Hematopoietic multipotent progenitor cell treated with erythropoietin and hydrocortisone succinate and interleukin-3 and kit ligand, for 17 days (in vitro differentiated cells): ENCODE measurements around the gene TTLL11.

Experiments
- DNase-seq: peaks from one replicate; pipeline ENCODE4 v3.0.0-alpha.2; 2015; ENCODE audit warnings: low spot score

The TTLL11 gene

DNA sequence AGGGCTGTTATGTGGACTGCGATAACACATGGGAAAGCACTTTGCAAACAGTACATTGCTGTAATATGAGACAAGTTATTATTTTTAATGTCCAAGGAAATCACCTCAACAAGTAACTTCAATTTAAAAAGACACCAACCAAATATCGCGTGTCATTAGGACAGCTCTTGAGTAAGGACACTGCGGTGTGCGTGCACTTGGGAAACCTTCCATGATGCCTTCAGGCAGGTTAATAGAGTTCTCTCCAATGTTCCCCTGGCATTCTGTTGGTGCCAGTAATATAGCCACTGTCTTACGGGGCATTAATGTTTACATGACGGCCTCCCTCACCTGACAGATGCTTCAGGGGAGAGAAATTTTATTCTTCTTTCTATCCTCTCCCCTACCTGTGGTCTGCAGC, 42.9 kb downstream of the TTLL11 start:
- no peak for DNase-seq

- no peak for DNase-seq
These were observed 51.1 kb downstream of the TTLL11 start for GRCh38 chr9:122042056-122042455.

DNA sequence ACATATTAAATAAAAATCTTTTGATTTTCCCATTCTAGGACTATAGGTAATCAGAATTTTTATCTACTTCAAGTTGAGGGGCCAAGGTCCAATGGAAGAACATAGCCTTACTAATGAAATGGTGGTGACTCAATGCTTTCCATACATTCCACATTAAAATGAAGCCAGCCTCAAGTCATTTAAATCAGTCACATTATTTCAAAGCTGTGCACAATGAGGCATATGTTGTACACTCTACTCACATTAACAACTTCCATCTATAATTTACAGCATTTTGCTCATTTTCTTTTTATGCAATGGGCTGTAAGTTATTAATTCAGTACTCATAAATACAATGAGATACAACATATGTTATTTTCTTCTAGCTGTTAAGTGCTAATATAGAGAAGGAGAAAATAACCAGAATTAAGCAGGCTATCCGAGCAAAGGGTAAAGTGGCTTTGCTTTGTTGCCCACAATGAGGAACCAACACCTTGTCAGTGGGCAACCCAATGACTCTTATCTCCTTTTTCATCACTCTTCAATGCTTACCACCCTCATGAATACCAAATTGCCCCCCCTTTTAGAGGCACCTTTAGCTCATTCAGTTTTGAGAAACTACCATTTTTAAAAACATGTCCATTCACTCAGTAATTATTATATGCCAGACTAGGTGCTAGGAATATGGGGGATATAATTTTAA, 52.4 kb downstream of the TTLL11 start:
- DNase-seq = no peak

DNA sequence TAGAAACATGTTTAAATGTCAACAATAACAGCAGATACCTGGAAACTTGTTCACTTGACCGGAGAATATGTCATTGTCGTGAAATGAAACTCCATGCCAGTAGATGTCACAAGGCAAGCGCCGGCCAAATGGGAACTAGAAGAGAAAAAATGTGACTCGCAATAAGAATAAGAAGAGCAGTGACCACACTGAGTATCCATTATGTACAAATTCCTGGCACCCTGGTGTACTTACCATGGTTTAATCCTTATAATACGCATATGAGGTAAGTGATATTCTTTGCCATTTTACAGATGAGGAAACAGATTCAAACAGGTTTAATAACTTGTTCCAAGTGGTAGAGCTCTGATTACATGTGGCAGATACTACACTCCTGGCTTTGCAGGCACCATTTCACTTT, 53.9 kb downstream of the TTLL11 start:
- no peak for DNase-seq

DNA sequence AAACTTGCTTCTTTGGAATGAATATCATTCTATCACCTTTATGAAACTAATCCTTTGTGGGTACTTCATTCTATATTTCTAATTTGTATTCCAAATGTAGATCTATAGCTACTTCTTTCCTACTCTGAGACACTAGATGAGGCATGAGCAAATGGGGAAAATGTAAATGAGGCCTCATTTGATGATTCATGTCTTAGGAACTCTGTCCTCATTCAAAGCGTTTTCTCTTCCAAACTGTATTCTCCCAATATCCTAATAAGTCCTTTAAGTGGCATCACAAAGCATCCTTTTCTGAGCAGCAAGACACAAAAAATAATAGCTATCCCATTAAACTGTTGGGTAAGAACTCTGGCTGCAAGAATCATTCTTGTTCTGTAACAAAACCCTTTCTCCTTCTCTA, 56.1 kb downstream of the TTLL11 start:
- DNase-seq = no peak

DNA sequence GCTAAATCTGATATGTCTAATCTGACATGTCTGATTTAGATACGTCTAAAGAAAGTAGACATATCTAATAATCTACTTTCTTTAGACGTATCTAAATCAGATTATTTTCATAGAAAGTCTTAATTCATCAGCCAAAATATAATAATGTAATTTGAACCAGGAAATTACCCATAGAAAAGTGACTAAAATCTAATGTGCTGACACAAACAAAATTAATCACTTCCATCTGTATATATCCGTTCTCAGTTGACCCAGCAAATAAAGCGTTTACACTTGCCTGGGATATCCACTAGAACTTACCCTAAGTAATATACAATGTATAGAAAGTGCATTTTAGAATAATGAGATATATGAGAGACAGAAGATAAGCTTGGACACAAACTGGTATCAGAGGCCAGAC, 56.7 kb downstream of the TTLL11 start:
- DNase-seq = no peak

DNA sequence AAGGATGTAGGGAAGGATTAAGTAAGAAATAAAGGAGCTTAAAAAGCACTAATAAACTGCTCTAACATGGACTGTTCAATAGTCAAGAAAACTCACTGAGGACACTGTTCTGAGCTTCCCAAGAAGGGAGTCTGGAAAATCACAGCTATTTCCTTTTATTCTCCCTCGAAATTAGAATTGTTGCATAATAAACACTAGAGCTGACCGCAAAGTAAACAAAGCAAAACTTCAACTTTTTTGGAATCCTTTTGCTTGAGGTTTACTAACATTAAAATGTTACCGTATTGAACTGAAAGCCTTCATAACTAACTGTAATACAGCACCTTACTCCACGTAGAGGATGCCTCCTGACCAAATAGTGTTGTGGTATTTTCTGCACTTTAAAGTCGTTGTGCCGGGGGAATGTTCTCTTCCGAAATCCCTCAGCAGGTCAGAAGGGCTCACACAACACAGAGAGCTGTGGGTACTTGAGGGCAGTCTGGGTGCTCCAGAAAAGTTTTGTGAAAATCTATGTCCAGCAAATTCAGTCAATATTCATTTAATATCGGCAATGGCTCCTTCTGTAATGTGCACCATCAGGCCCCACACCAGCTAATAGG, 59.2 kb downstream of the TTLL11 start:
- DNase-seq = no peak

GRCh38 chr9:122032346-122032745, 60.8 kb downstream of the TTLL11 start:
- no peak for DNase-seq

GRCh38 chr9:122031776-122032175, 61.3 kb downstream of the TTLL11 start:
- DNase-seq = no peak

- DNase-seq = no peak
These were observed 62.0 kb downstream of the TTLL11 start for GRCh38 chr9:122031157-122031556.

- DNase-seq = no peak
These were observed 62.8 kb downstream of the TTLL11 start for GRCh38 chr9:122030357-122030756.

DNA sequence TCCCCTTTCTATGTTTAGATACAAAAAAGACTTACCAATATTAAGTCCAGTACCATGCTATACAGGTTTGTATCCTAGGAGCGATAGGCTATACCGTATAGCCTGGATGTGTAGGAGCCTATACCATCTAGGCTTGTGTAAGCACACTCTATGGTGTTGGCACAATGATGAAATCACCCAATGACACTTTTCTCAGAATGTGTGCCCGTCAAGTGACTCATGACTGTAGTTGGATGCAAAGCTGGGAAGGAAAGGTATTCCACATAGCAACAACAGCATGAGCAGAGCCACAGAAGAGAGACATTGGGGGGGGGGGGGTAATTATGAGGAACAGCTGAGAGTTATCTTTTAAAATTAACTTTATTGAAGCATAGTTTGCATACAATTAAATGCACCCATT, 63.2 kb downstream of the TTLL11 start:
- DNase-seq = no peak

DNA sequence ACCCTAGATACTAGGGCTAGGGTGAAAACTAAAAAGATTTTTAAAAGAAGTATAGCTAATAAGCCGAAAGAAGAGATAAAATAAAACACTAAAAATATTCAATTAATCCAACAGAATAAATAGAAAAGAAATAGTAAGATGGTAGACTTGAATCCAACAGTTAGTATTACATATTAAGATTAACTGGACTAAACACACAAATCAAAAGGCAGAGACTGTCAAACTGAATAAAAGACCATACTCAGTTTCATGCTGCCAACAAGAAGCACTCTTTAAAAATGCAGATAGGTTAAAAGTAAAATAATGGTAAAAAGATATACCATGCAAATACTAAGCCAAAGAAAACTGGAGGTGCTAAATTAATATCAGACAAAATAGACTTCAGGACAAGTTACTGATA, 65.0 kb downstream of the TTLL11 start:
- DNase-seq = no peak

- no peak for DNase-seq
These were observed 72.7 kb downstream of the TTLL11 start for GRCh38 chr9:122020398-122020797.

GRCh38 chr9:122016744-122017143, 76.4 kb downstream of the TTLL11 start:
- DNase-seq = no peak

- no peak for DNase-seq
These were observed 76.8 kb downstream of the TTLL11 start for GRCh38 chr9:122016309-122016708.

DNA sequence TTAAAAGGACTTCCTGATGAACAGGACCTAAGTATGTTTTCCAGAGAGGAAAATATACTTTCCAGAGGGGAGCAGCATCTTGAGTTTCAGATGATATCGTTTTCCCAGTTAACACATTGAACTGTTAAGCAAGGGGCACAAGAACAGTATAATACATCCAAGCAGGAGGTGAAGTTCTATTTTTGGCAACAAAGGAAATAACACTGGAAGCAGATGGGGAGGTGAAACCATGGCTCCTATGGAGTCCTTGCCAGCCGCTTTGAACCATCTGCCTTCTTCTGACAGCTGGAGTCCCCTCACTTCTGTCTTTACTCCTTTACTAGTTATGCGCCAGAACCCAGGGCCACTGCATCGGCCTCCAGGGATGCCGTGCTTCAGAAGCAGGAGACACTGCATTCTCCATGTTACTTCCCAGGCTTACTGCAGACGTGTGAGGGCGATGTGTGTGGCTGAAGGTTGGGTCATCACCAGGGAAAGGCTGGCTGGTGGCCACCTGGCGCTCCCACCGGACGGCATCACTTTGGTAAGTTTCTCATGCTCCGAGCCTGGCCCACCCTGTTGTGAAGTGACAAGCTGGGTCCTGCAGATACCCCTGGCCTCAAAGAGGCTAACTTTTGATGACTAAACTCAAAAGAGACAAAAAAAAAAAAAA, 77.8 kb downstream of the TTLL11 start:
- DNase-seq = no peak

DNA sequence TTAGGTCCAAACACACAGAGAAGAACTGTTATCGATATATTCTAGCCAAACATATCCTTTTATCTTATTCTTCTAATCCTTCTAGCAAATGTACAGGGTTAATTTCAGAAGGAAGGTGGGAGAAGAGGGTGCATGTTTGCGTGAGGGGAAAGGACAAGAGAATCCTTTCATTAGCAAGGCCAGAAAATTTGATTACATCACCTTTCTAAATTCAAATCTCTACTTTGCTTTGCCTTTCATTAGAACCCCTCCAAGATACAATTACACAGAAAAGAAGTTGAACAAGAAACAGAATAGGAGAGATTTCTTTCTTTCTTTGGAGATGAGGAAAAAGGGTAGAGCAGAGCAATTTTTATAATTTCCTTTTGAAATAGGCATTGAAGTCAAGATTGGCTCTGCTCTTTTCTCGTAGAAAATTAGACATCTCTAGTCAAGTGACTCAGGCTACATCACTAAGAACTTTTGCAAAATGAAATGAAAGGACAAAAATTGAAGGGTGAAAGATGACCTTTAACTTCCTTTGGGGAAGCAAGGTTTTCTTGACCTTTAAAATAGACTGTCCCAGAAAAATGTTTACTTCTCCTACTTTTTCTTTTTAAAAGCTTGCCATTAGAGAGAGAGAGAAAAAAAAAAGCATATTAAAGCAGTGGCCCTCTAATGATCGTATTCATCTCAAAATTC, 81.2 kb downstream of the TTLL11 start:
- DNase-seq = no peak

DNA sequence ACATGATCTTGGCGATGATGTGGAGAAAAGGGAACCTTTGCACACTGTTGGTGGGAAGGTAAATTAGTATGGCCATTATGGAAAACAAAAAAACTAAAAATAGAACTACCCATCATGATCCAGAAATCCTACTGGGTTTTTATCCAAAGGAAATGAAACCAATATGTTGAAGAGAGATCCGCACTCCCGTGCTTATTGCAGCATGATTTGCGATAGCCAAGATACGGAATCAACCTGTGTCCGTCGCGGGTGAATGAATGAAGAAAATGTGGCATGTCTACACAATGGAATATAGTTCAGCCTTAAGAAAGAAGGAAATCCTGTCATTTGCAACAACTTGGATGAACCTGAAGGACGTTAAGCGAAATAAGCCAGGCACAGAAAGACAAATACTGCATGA, 84.5 kb downstream of the TTLL11 start:
- DNase-seq = no peak

DNA sequence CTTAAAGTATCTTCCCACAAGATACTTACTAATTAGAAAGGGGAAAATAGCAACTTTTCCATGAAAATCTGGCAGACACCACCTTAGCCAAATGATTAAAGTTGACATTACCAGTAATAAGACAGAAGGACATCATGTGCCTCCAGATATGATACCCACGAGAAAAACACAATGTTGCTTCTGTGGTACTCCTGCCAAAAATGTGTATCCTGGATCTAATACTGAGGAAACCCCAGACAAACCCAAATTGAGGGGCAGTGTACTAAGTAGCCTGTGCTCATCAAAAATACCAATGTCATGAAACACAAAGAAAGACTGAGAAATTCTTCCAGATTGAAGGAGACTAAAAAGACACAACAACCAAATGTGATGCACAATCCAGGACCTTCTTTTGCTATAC, 85.3 kb downstream of the TTLL11 start:
- no peak for DNase-seq

- no peak for DNase-seq
These were observed 87.5 kb downstream of the TTLL11 start for GRCh38 chr9:122005597-122005996.

DNA sequence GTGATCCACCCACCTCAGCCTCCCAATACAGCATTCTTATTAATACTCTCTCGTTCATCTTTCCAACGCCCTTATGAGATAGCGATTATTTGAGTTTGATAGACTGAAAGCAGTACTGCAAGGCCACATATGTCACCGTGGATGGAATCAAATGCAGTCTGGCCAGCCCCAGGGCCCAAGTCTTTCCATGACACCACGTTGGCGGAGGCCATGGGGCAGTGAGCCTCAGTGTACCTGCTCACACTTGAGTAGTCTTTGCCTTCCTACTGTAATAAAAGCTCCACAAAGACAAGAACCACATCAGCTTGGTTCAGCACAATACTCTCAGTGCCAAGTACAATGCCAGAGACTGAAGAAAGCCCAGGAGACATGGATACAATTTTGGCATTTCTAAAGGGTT, 88.5 kb downstream of the TTLL11 start:
- DNase-seq = no peak
